Measurements from ENCODE around the gene TRIM71. TPM values are rescaled to one million over a fixed set of nuclear protein-coding genes. Genes with fewer than 3 reads are reported as not detected.

The TRIM71 gene
- polyA plus RNA-seq, 1 donor from 2014 or later: 4.0 TPM

DNA sequence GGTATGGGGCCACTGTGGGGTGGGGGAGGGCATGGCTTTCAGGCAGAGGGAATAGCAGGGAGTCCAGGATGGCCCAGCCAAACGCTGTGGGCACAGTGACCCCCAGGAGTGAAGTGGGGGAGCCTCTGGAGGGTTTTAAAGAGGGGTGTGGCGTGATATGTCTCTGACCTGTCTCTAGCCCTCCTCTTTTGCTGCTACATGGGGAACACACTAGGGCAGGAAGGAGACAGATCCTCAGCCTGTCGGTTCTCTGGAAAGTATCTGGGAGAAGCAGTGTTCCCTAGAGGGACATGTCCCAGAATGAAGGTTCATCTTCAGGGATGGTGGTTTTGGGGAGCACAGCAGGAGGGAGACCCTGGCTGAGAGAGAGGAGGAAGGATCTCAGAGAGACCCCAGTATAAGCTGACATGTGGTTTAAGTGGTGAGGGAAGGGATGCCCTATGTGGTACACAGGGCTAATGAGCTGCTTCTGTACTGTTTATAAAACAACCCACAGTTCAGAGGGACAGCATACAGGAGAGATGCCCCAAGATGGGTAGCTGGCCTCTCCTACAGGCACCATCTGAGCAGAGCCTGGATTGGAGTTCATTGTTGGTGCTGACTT, 37.7 kb downstream of the TRIM71 start:
- Histone ChIP-seq H3F3A (ENCODE audit: insufficient read depth, low read length, poor library complexity, severe bottlenecking) (no peaks in the 10 kb centered on the region), H3K9me2 (ENCODE audit: insufficient read depth, low read length) (no peaks in the 10 kb centered on the region), H3K36me3 (ENCODE audit: insufficient read depth, low read length) (no peaks in the 10 kb centered on the region), H3K27ac (ENCODE audit: low read length) (no peak overlapping the region), H4K20me1 (ENCODE audit: insufficient read depth) (no peaks in the 10 kb centered on the region), H3K9ac (ENCODE audit: low read length) (no peak overlapping the region), H2AFZ (ENCODE audit: low read depth, low read length) (no peak overlapping the region), H3K79me2 (replicated peaks; ENCODE audit: insufficient read depth, low read length) (peaks cover 10% of the 10 kb centered on the region), H3K9me3 (ENCODE audit: low read length) (no peaks in the 10 kb centered on the region), H3K4me3 (ENCODE audit: low read length) (no peak overlapping the region), H3K4me2 (ENCODE audit: low read length) (no peak overlapping the region), H3K27me3 (ENCODE audit: insufficient read depth, low read depth, low read length) (no peaks in the 10 kb centered on the region)
- TF ChIP-seq MXI1 (conservative IDR thresholded peaks at IDR 0.05; ENCODE audit: poor library complexity, severe bottlenecking): no peak
- TF ChIP-seq POLR2AphosphoS5 (IDR thresholded peaks at IDR 0.05): no peak
- no peak for TF ChIP-seq EP300 (conservative IDR thresholded peaks at IDR 0.05; ENCODE audit: poor library complexity, severe bottlenecking)
- TF ChIP-seq, protein P1, sequence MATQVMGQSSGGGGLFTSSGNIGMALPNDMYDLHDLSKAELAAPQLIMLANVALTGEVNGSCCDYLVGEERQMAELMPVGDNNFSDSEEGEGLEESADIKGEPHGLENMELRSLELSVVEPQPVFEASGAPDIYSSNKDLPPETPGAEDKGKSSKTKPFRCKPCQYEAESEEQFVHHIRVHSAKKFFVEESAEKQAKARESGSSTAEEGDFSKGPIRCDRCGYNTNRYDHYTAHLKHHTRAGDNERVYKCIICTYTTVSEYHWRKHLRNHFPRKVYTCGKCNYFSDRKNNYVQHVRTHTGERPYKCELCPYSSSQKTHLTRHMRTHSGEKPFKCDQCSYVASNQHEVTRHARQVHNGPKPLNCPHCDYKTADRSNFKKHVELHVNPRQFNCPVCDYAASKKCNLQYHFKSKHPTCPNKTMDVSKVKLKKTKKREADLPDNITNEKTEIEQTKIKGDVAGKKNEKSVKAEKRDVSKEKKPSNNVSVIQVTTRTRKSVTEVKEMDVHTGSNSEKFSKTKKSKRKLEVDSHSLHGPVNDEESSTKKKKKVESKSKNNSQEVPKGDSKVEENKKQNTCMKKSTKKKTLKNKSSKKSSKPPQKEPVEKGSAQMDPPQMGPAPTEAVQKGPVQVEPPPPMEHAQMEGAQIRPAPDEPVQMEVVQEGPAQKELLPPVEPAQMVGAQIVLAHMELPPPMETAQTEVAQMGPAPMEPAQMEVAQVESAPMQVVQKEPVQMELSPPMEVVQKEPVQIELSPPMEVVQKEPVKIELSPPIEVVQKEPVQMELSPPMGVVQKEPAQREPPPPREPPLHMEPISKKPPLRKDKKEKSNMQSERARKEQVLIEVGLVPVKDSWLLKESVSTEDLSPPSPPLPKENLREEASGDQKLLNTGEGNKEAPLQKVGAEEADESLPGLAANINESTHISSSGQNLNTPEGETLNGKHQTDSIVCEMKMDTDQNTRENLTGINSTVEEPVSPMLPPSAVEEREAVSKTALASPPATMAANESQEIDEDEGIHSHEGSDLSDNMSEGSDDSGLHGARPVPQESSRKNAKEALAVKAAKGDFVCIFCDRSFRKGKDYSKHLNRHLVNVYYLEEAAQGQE (IDR thresholded peaks at IDR 0.05; ENCODE audit: borderline replicate concordance): no peak
- no peak for TF ChIP-seq TAF1 (IDR thresholded peaks at IDR 0.05; ENCODE audit: low read depth)
- TF ChIP-seq RAD21 (conservative IDR thresholded peaks at IDR 0.05): no peak
- no peak for TF ChIP-seq SMC3 (conservative IDR thresholded peaks at IDR 0.05; ENCODE audit: poor library complexity)
- TF ChIP-seq, protein P2, sequence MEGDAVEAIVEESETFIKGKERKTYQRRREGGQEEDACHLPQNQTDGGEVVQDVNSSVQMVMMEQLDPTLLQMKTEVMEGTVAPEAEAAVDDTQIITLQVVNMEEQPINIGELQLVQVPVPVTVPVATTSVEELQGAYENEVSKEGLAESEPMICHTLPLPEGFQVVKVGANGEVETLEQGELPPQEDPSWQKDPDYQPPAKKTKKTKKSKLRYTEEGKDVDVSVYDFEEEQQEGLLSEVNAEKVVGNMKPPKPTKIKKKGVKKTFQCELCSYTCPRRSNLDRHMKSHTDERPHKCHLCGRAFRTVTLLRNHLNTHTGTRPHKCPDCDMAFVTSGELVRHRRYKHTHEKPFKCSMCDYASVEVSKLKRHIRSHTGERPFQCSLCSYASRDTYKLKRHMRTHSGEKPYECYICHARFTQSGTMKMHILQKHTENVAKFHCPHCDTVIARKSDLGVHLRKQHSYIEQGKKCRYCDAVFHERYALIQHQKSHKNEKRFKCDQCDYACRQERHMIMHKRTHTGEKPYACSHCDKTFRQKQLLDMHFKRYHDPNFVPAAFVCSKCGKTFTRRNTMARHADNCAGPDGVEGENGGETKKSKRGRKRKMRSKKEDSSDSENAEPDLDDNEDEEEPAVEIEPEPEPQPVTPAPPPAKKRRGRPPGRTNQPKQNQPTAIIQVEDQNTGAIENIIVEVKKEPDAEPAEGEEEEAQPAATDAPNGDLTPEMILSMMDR (IDR thresholded peaks at IDR 0.05; ENCODE audit: poor library complexity, severe bottlenecking): no peak
- TF ChIP-seq EZH2 (IDR thresholded peaks at IDR 0.05; ENCODE audit: borderline replicate concordance, insufficient read depth, low read length, poor library complexity, severe bottlenecking): no peak

DNA sequence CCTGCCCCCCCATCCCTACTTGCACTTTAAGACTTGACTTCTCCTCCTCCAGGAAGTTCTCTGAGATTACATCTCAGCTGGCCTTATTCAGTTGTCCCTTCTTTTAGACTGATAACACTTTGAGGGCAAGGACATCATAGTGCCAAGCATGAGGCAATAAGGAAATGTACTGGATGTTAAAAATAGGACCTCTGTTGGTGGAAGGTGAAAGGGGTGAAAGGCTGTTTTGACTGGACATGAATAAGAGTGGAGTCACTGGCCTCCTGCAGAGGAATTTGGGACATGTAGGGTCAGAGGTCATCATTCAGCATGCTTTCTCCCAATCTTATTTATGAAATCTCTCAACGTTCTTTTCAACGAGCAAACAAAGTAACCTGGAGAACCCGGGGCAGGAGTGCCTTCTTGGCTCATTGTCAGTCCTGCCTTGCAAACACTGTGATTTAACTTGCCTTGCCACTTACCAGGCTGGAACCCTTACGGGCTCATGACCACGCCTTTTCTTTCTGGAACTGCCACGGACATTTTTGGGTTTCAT, 38.6 kb downstream of the TRIM71 start:
- H3K9me2 ChIP-seq (ENCODE audit: insufficient read depth, low read length): no peaks in the 10 kb centered on the region
- H4K20me1 ChIP-seq (ENCODE audit: insufficient read depth): no peaks in the 10 kb centered on the region
- no peak overlapping the region for H3K4me3 ChIP-seq (ENCODE audit: low read length)
- H3K9ac ChIP-seq (ENCODE audit: low read length): no peak overlapping the region
- no peak overlapping the region for H3K4me2 ChIP-seq (ENCODE audit: low read length)
- peaks cover 10% of the 10 kb centered on the region for H3K79me2 ChIP-seq (replicated peaks; ENCODE audit: insufficient read depth, low read length)
- H2AFZ ChIP-seq (ENCODE audit: low read depth, low read length): no peak overlapping the region
- TF ChIP-seq RAD21 (conservative IDR thresholded peaks at IDR 0.05): no peak
- TF ChIP-seq TAF1 (IDR thresholded peaks at IDR 0.05; ENCODE audit: low read depth): no peak
- no peak for TF ChIP-seq SMC3 (conservative IDR thresholded peaks at IDR 0.05; ENCODE audit: poor library complexity)
- TF ChIP-seq, protein P2 (IDR thresholded peaks at IDR 0.05; ENCODE audit: poor library complexity, severe bottlenecking): no peak
- no peak for TF ChIP-seq EZH2 (IDR thresholded peaks at IDR 0.05; ENCODE audit: borderline replicate concordance, insufficient read depth, low read length, poor library complexity, severe bottlenecking)
- no peaks in the 10 kb centered on the region for H3K27me3 ChIP-seq (ENCODE audit: insufficient read depth, low read depth, low read length)
- no peaks in the 10 kb centered on the region for H3K36me3 ChIP-seq (ENCODE audit: insufficient read depth, low read length)
- no peaks in the 10 kb centered on the region for H3F3A ChIP-seq (ENCODE audit: insufficient read depth, low read length, poor library complexity, severe bottlenecking)
- H3K9me3 ChIP-seq (ENCODE audit: low read length): no peaks in the 10 kb centered on the region
- no peak overlapping the region for H3K27ac ChIP-seq (ENCODE audit: low read length)
